ENCODE data around the gene ABHD15. TPM values are rescaled to one million over a fixed set of nuclear protein-coding genes. Genes with fewer than 3 reads are reported as not detected.

Gene ABHD15
- total and polyA plus RNA-seq, 5 donors, result 5.2 to 7.5 (median 7.3) TPM

GRCh38 chr17:29610395-29610794 lies 43.6 kb upstream of the ABHD15 start:
- WGBS, result 78% methylated on average over 3 of the region's 3 CpGs
- Histone ChIP-seq H3K27me3 (ENCODE audit: control insufficient read depth, insufficient read depth) (no peaks in the 10 kb centered on the region), H3K4me1 (ENCODE audit: control insufficient read depth, insufficient read depth, low read length) (peaks cover 4% of the 10 kb centered on the region), H3K4me3 (ENCODE audit: low read length) (no peak overlapping the region), H3K27ac (ENCODE audit: low read length) (no peak overlapping the region), H3K9me3 (ENCODE audit: control insufficient read depth, low read length) (no peaks in the 10 kb centered on the region)
- DNase-seq, result no peak
- intact Hi-C loops (cut with DNase I), result no loop called here
- ATAC-seq, result no peak

GRCh38 chr17:29608986-29609385 lies 42.1 kb upstream of the ABHD15 start:
- no peak overlapping the region for H3K27ac ChIP-seq (ENCODE audit: low read length)
- WGBS, result 85% methylated on average over 15 of the region's 15 CpGs
- peaks cover 4% of the 10 kb centered on the region for H3K4me1 ChIP-seq (ENCODE audit: control insufficient read depth, insufficient read depth, low read length)
- no peaks in the 10 kb centered on the region for H3K27me3 ChIP-seq (ENCODE audit: control insufficient read depth, insufficient read depth)
- ATAC-seq (no peak), DNase-seq (peak in 1 of 3 donors; percentile 57)
- H3K4me3 ChIP-seq (ENCODE audit: low read length), result no peak overlapping the region
- intact Hi-C loops (cut with DNase I), result no loop called here
- H3K9me3 ChIP-seq (ENCODE audit: control insufficient read depth, low read length), result no peaks in the 10 kb centered on the region

- ATAC-seq (no peak), DNase-seq (peak in 2 of 3 donors; percentile 45 to 52)
- 88% methylated on average over 29 of the region's 29 CpGs for WGBS
- Histone ChIP-seq H3K4me3 (ENCODE audit: low read length) (no peak overlapping the region), H3K9me3 (ENCODE audit: control insufficient read depth, low read length) (no peaks in the 10 kb centered on the region), H3K27me3 (ENCODE audit: control insufficient read depth, insufficient read depth) (no peaks in the 10 kb centered on the region), H3K27ac (ENCODE audit: low read length) (no peak overlapping the region), H3K4me1 (ENCODE audit: control insufficient read depth, insufficient read depth, low read length) (no peaks in the 10 kb centered on the region)
- intact Hi-C loops (cut with DNase I), result no loop called here
These were observed 40.8 kb upstream of the ABHD15 start for GRCh38 chr17:29607557-29608195.

- Histone ChIP-seq H3K4me3 (ENCODE audit: low read length) (no peak overlapping the region), H3K9me3 (ENCODE audit: control insufficient read depth, low read length) (no peaks in the 10 kb centered on the region), H3K27me3 (ENCODE audit: control insufficient read depth, insufficient read depth) (no peaks in the 10 kb centered on the region), H3K4me1 (ENCODE audit: control insufficient read depth, insufficient read depth, low read length) (no peaks in the 10 kb centered on the region), H3K27ac (ENCODE audit: low read length) (peak overlapping the region; percentile 31)
- intact Hi-C loops (cut with DNase I), result no loop called here
- DNase-seq, result peak in 2 of 3 donors; percentile 58 to 80
- ATAC-seq, result peak in 1 of 2 donors; percentile 29
- 78% methylated on average over 6 of the region's 6 CpGs for WGBS
These were observed 36.4 kb upstream of the ABHD15 start for GRCh38 chr17:29603109-29603674.

- H3K4me1 ChIP-seq (ENCODE audit: control insufficient read depth, insufficient read depth, low read length), result no peaks in the 10 kb centered on the region
- ATAC-seq, result no peak
- no peaks in the 10 kb centered on the region for H3K9me3 ChIP-seq (ENCODE audit: control insufficient read depth, low read length)
- intact Hi-C loops (cut with DNase I), result no loop called here
- no peak overlapping the region for H3K4me3 ChIP-seq (ENCODE audit: low read length)
- no peaks in the 10 kb centered on the region for H3K27me3 ChIP-seq (ENCODE audit: control insufficient read depth, insufficient read depth)
- H3K27ac ChIP-seq (ENCODE audit: low read length), result no peak overlapping the region
- 54% methylated on average over 13 of the region's 13 CpGs for WGBS
- DNase-seq, result peak in 2 of 3 donors; percentile 55 to 63
These were observed 30.7 kb upstream of the ABHD15 start for GRCh38 chr17:29597361-29598172.

- H3K4me1 ChIP-seq (ENCODE audit: control insufficient read depth, insufficient read depth, low read length), result no peaks in the 10 kb centered on the region
- intact Hi-C loops (cut with DNase I), result no loop called here
- no peak overlapping the region for H3K4me3 ChIP-seq (ENCODE audit: low read length)
- H3K9me3 ChIP-seq (ENCODE audit: control insufficient read depth, low read length), result no peaks in the 10 kb centered on the region
- no peaks in the 10 kb centered on the region for H3K27me3 ChIP-seq (ENCODE audit: control insufficient read depth, insufficient read depth)
- WGBS, result 48% methylated on average over 9 of the region's 9 CpGs
- H3K27ac ChIP-seq (ENCODE audit: low read length), result no peak overlapping the region
- peak in 2 of 3 donors; percentile 65 to 74 for DNase-seq
- ATAC-seq, result peak in 1 of 2 donors; percentile 44
These were observed 30.0 kb upstream of the ABHD15 start for GRCh38 chr17:29596811-29597210.

GRCh38 chr17:29595943-29596774 lies 29.3 kb upstream of the ABHD15 start:
- WGBS, result 76% methylated on average over 12 of the region's 12 CpGs
- intact Hi-C loops (cut with DNase I), result no loop called here
- DNase-seq (peak in 2 of 3 donors; percentile 52 to 54), ATAC-seq (no peak)
- Histone ChIP-seq H3K9me3 (ENCODE audit: control insufficient read depth, low read length) (no peaks in the 10 kb centered on the region), H3K27ac (ENCODE audit: low read length) (no peak overlapping the region), H3K4me1 (ENCODE audit: control insufficient read depth, insufficient read depth, low read length) (no peaks in the 10 kb centered on the region), H3K4me3 (ENCODE audit: low read length) (no peak overlapping the region), H3K27me3 (ENCODE audit: control insufficient read depth, insufficient read depth) (no peaks in the 10 kb centered on the region)

GRCh38 chr17:29595107-29595942 lies 28.5 kb upstream of the ABHD15 start:
- Histone ChIP-seq H3K9me3 (ENCODE audit: control insufficient read depth, low read length) (no peaks in the 10 kb centered on the region), H3K27me3 (ENCODE audit: control insufficient read depth, insufficient read depth) (no peaks in the 10 kb centered on the region), H3K4me1 (ENCODE audit: control insufficient read depth, insufficient read depth, low read length) (peaks cover under 1% of the 10 kb centered on the region), H3K4me3 (ENCODE audit: low read length) (no peak overlapping the region), H3K27ac (ENCODE audit: low read length) (no peak overlapping the region)
- 73% methylated on average over 7 of the region's 7 CpGs for WGBS
- intact Hi-C loops (cut with DNase I), result no loop called here
- DNase-seq (peak in 1 of 3 donors; percentile 40), ATAC-seq (no peak)

GRCh38 chr17:29594519-29595090 lies 27.8 kb upstream of the ABHD15 start:
- no peak overlapping the region for H3K4me3 ChIP-seq (ENCODE audit: low read length)
- WGBS, result 91% methylated on average over 11 of the region's 11 CpGs
- H3K9me3 ChIP-seq (ENCODE audit: control insufficient read depth, low read length), result no peaks in the 10 kb centered on the region
- ATAC-seq (no peak), DNase-seq (peak in 2 of 3 donors; percentile 55 to 59)
- intact Hi-C loops (cut with DNase I), result no loop called here
- H3K4me1 ChIP-seq (ENCODE audit: control insufficient read depth, insufficient read depth, low read length), result peaks cover 3% of the 10 kb centered on the region
- H3K27ac ChIP-seq (ENCODE audit: low read length), result no peak overlapping the region
- no peaks in the 10 kb centered on the region for H3K27me3 ChIP-seq (ENCODE audit: control insufficient read depth, insufficient read depth)

All from right cardiac atrium (tissue), 5 donors.